Lower leg skin (tissue), 3 donors: ENCODE measurements around the gene KCNG2.

Experiments
- CTCF ChIP-seq, 3 donors: fragments of 450-650 bp; IDR thresholded peaks; one replicate each; pipeline ENCODE4 v1.5.1; 2016; ENCODE audit warnings: antibody characterized with exemption in 3 of 3, mild to moderate bottlenecking in 3 of 3, moderate library complexity in 2 of 3
- POLR2A ChIP-seq, 2 donors: fragments of 450-650 bp; IDR thresholded peaks; one replicate each; pipeline ENCODE4 v1.6.1; 2016 to 2017; ENCODE audit warnings: antibody characterized with exemption in 2 of 2, mild to moderate bottlenecking in 1 of 2, moderate library complexity in 1 of 2

- no peak for TF ChIP-seq CTCF (IDR thresholded peaks at IDR 0.05)
- no peak for TF ChIP-seq POLR2A (IDR thresholded peaks at IDR 0.05)
These were observed 18.4 kb downstream of the KCNG2 start for GRCh38 chr18:79816092-79816491.
